Mucosa of stomach (tissue), 1 donor: Measurements from ENCODE around the gene CBFA2T3.

Experiments
- H3K27me3 ChIP-seq: one replicate; pipeline ENCODE4 v1.7.0; 2013; ENCODE audit warnings: mild to moderate bottlenecking, low read length; ENCODE audit not compliant: control insufficient read depth, insufficient read depth
- H3K36me3 ChIP-seq: one replicate; pipeline ENCODE4 v1.7.0; 2013; ENCODE audit warnings: low read length; ENCODE audit not compliant: control insufficient read depth, insufficient read depth
- H3K4me1 ChIP-seq: one replicate; pipeline ENCODE4 v1.7.0; 2013; ENCODE audit warnings: mild to moderate bottlenecking, low read length; ENCODE audit not compliant: control insufficient read depth, insufficient read depth
- H3K4me3 ChIP-seq: one replicate; pipeline ENCODE4 v1.7.0; 2013; ENCODE audit warnings: low read length
- H3K9ac ChIP-seq: one replicate; pipeline ENCODE4 v1.7.0; 2013; ENCODE audit warnings: mild to moderate bottlenecking, low read length, moderate library complexity
- H3K9me3 ChIP-seq: one replicate; pipeline ENCODE4 v1.7.0; 2013; ENCODE audit warnings: mild to moderate bottlenecking, low read length, moderate library complexity; ENCODE audit not compliant: control insufficient read depth
- donor health status: Pancreatic carcinoma.

The CBFA2T3 gene

GRCh38 chr16:88977018-88977811, at the start of gene CBFA2T3:
TSS of gene CBFA2T3 (minus strand) at chr16:88977207. CDS start at chr16:88976807, 400 bp downstream.
- Histone ChIP-seq H3K36me3 (no peaks in the 10 kb centered on the region), H3K4me1 (no peaks in the 10 kb centered on the region), H3K4me3 (no peak within 1 kb of the TSS), H3K9ac (no peak within 1 kb of the TSS), H3K27me3 (peaks cover 5% of the 10 kb centered on the region), H3K9me3 (no peaks in the 10 kb centered on the region)

- Histone ChIP-seq H3K4me3 (no peak overlapping the region), H3K9me3 (no peaks in the 10 kb centered on the region), H3K9ac (no peak overlapping the region), H3K4me1 (no peaks in the 10 kb centered on the region), H3K36me3 (no peaks in the 10 kb centered on the region), H3K27me3 (no peaks in the 10 kb centered on the region)
Measured at GRCh38 chr16:89026121-89026612, 49.2 kb upstream of the CBFA2T3 start.

DNA sequence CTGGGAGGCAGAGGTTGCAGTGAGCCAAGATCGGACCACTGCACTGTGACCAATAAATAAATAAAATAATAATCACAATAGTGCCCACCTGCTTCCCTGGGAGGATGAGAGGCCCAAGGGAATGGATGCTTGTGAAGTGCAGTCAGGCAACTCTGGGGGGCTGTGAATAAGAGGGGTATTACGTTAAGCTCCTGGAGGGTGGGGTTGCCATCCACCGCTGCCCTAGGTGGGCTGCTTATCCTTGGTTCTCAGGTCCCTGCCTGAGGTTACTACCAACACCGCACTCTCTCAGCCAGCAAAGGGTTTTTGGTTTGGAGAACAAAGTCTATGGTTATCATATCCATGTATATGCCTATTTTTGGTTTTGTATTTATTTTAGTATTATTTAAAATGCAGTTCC, 48.6 kb upstream of the CBFA2T3 start:
- no peaks in the 10 kb centered on the region for H3K27me3 ChIP-seq
- no peak overlapping the region for H3K4me3 ChIP-seq
- no peaks in the 10 kb centered on the region for H3K4me1 ChIP-seq
- H3K36me3 ChIP-seq = no peaks in the 10 kb centered on the region
- H3K9me3 ChIP-seq = no peaks in the 10 kb centered on the region
- no peak overlapping the region for H3K9ac ChIP-seq

DNA sequence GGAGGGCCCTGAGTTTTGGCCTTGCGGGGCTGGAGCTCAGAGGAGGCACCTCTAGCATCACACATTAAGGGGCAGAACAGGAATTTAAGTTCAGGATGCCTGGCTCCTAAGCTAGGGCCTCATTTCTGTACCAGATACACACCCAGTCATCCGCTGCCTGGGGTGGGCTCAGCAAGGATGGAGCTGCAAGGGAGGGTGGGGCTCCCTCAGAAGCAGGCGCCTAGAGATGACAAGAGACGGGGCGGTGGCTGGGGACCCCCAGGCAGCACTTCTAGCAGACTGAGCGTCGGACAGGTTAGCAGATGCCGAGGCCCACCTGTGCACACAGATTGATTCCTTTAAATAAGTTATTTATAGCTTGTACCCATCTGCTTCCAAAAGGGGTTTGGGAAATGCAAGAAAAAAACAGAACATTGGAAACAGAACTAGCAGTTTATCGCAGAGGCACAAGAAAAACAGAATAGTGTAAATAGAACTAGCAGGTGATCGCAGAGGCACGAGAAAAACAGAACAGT, 47.6 kb upstream of the CBFA2T3 start:
- Histone ChIP-seq H3K4me3 (no peak overlapping the region), H3K9ac (no peak overlapping the region), H3K4me1 (no peaks in the 10 kb centered on the region), H3K9me3 (no peaks in the 10 kb centered on the region), H3K27me3 (no peaks in the 10 kb centered on the region), H3K36me3 (no peaks in the 10 kb centered on the region)

GRCh38 chr16:89023621-89024511, 46.9 kb upstream of the CBFA2T3 start:
- H3K9ac ChIP-seq = no peak overlapping the region
- H3K4me3 ChIP-seq = no peak overlapping the region
- no peaks in the 10 kb centered on the region for H3K9me3 ChIP-seq
- H3K4me1 ChIP-seq = no peaks in the 10 kb centered on the region
- no peaks in the 10 kb centered on the region for H3K27me3 ChIP-seq
- no peaks in the 10 kb centered on the region for H3K36me3 ChIP-seq

DNA sequence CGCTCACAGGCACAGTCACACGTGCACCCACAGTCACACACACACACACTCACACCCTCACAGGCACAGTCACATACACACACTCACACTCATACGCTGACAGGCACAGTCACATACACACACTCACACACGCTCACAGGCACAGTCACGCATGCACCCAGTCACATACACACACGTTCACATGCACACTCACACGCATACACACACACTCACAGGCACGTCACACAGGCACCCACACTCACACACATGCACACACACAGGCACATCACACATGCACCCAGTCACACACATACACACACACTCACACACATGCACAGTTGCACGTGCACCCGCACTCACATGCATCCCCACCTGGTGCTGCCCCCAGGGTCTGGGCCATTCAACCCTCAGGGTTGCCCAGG, 46.1 kb upstream of the CBFA2T3 start:
- H3K9ac ChIP-seq = no peak overlapping the region
- peaks cover 3% of the 10 kb centered on the region for H3K27me3 ChIP-seq
- no peaks in the 10 kb centered on the region for H3K4me1 ChIP-seq
- H3K9me3 ChIP-seq = no peaks in the 10 kb centered on the region
- H3K36me3 ChIP-seq = no peaks in the 10 kb centered on the region
- H3K4me3 ChIP-seq = no peak overlapping the region

GRCh38 chr16:89022051-89022836, 45.2 kb upstream of the CBFA2T3 start:
- Histone ChIP-seq H3K27me3 (peaks cover 4% of the 10 kb centered on the region), H3K9me3 (no peaks in the 10 kb centered on the region), H3K4me1 (no peaks in the 10 kb centered on the region), H3K4me3 (no peak overlapping the region), H3K9ac (no peak overlapping the region), H3K36me3 (no peaks in the 10 kb centered on the region)

DNA sequence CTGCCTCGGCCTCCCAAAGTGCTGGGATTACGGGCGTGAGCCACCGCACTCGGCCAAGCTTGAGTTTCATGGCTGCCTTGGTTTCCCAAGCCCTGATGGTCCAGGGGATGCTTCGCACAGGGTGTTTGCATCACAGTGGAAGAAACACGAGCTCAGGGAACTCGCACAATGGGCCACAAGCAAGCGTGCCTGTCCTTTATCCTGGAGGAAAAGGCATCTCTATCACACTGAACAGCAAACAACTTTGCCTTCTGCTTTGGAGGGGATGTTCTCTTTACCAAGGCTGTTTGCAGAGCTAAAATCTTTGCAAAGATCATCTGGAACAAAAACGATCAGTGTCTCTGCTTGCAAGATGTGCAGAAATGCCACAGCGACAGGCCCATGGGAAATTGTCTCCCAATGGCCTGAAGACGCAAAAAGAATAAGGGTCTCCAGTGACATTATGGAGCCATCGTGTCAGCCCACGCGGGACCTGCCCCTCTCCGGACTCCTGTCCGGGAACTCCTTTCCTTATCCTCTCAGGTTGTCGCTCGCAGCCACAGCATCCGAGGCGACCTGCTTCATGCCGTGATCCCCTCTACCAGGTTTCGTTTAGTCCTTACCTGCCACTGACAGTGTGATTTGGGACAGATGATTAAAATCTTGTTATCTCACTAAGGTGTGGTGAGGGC, 44.1 kb upstream of the CBFA2T3 start:
- Histone ChIP-seq H3K27me3 (peaks cover 4% of the 10 kb centered on the region), H3K9me3 (no peaks in the 10 kb centered on the region), H3K4me3 (no peak overlapping the region), H3K9ac (no peak overlapping the region), H3K4me1 (no peaks in the 10 kb centered on the region), H3K36me3 (no peaks in the 10 kb centered on the region)

DNA sequence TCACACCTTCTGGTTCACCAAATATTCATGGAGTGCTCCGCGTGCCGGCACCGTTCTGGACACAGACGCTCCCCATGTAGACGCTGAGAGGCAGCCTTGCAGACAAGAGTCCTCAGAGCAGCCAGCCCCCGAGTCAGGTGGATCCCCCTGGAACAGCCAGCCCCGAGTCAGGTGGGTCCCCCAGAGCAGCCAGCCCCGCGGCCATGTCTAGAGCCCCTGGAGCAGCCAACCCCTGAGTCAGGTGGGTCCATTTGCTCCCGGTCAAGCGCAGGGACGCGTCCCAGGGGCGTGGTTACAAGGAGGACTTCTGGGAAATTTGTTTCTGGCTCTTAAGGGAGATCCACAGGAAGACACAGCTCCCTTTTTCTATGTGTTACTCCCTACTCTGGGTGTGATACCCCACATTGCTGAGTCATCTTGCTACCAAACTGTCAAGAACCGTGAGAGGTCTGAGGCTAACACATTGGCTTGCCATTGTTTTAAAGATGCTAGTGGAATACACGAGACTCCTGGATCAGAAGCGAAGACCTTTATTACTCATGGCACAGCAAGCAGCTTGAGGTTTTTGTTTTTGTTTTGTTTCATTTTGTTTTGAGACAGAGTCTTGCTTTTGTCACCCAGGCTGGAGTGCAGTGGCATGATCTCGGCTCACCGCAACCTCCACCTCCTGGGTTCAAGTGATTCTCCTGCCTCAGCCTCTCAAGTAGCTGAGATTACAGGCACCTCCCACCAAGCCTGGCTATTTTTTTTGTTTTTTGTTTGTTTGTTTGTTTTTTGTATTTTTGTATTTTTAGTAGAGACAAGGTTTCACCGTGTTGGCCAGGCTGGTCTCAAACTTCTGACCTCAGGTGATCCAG, 43.3 kb upstream of the CBFA2T3 start:
- Histone ChIP-seq H3K4me1 (no peaks in the 10 kb centered on the region), H3K9ac (no peak overlapping the region), H3K4me3 (no peak overlapping the region), H3K36me3 (no peaks in the 10 kb centered on the region), H3K9me3 (no peaks in the 10 kb centered on the region), H3K27me3 (peaks cover 4% of the 10 kb centered on the region)

GRCh38 chr16:89019511-89019910, 42.5 kb upstream of the CBFA2T3 start:
- H3K36me3 ChIP-seq = no peaks in the 10 kb centered on the region
- no peak overlapping the region for H3K9ac ChIP-seq
- no peaks in the 10 kb centered on the region for H3K9me3 ChIP-seq
- no peaks in the 10 kb centered on the region for H3K4me1 ChIP-seq
- no peak overlapping the region for H3K4me3 ChIP-seq
- peaks cover 4% of the 10 kb centered on the region for H3K27me3 ChIP-seq
